IMR-90 (cell line): ENCODE results near the gene SLN. TPM values are rescaled to one million over a fixed set of nuclear protein-coding genes. Genes with fewer than 3 reads are reported as not detected.

Experiments
- ATAC-seq: fragments of 200-7000 bp; cut with Tn5 transposase; 2 replicates; pipeline ENCODE4 v1.9.1; 2020; ENCODE audit warnings: low read depth, mild to moderate bottlenecking, moderate library complexity
- BruUV-seq: library from RNA; stranded (reverse); fragments of 400-500 nt; replicated peaks from 2 replicates; lab custom pipeline; 2021; lab: Mats Ljungman, UMichigan
- CTCF ChIA-PET: fragments of 300-600 bp; formaldehyde crosslinking; extraction: SDS; loops from one replicate; lab custom pipeline; 2021; ENCODE audit warnings: antibody characterized with exemption; lab: Yijun Ruan, JAX
- POLR2A ChIA-PET: fragments of 300-600 bp; sonication (Branson Sonifier 250); formaldehyde crosslinking; loops from one replicate; lab custom pipeline; 2022; ENCODE audit warnings: antibody characterized with exemption; ENCODE audit not compliant: unreplicated experiment; lab: Charles Lee
- DNase-seq: peaks from one replicate; pipeline ENCODE4 v3.0.0; 2013
- H2AFZ ChIP-seq: replicated peaks from 2 replicates; pipeline ENCODE3; 2013; ENCODE audit warnings: low read length, mild to moderate bottlenecking; ENCODE audit not compliant: poor library complexity
- H2AK5ac ChIP-seq: 2 replicates; pipeline ENCODE4 v1.6.1; 2013; ENCODE audit warnings: low read depth, low read length, inconsistent platforms
- H2AK9ac ChIP-seq: replicated peaks from 2 replicates; pipeline ENCODE3; 2013; ENCODE audit warnings: mild to moderate bottlenecking, low read depth, low read length, moderate library complexity; ENCODE audit not compliant: poor library complexity
- H2BK120ac ChIP-seq: 2 replicates; pipeline ENCODE4 v1.6.1; 2013; ENCODE audit warnings: low read depth, low read length, inconsistent platforms
- H2BK15ac ChIP-seq: 3 replicates; pipeline ENCODE4 v1.6.1; 2013; ENCODE audit warnings: low read depth, low read length, inconsistent platforms
- H2BK20ac ChIP-seq: 2 replicates; pipeline ENCODE4 v1.6.1; 2013; ENCODE audit warnings: low read depth, mild to moderate bottlenecking, inconsistent platforms, low read length, moderate library complexity
- H2BK5ac ChIP-seq: 2 replicates; pipeline ENCODE4 v1.6.1; 2013; ENCODE audit warnings: mild to moderate bottlenecking, low read depth, low read length, inconsistent platforms; ENCODE audit not compliant: poor library complexity, severe bottlenecking
- H3K14ac ChIP-seq: replicated peaks from 2 replicates; pipeline ENCODE4 v1.6.1; 2013; ENCODE audit warnings: low read depth, low read length, inconsistent platforms
- H3K18ac ChIP-seq: 2 replicates; pipeline ENCODE4 v1.6.1; 2013; ENCODE audit warnings: low read depth, low read length, control low read depth
- H3K23ac ChIP-seq: 2 replicates; pipeline ENCODE4 v1.6.1; 2013; ENCODE audit warnings: low read depth, low read length, inconsistent platforms
- H3K27ac ChIP-seq: 2 replicates; pipeline ENCODE4 v1.5.1; 2013; ENCODE audit warnings: mild to moderate bottlenecking, control low read depth, low read length; ENCODE audit not compliant: insufficient read depth
- H3K27me3 ChIP-seq: 2 replicates; pipeline ENCODE4 v1.6.1; 2013; ENCODE audit warnings: low read length; ENCODE audit not compliant: control insufficient read depth, insufficient read depth
- H3K36me3 ChIP-seq: 2 replicates; pipeline ENCODE4 v1.6.1; 2013; ENCODE audit warnings: low read length, mixed read lengths; ENCODE audit not compliant: control insufficient read depth, insufficient read depth
- H3K4ac ChIP-seq: 2 replicates; pipeline ENCODE4 v1.6.1; 2013; ENCODE audit warnings: low read depth, low read length, inconsistent platforms
- H3K4me1 ChIP-seq: 2 replicates; pipeline ENCODE4 v1.6.1; 2013; ENCODE audit warnings: low read length, mixed read lengths; ENCODE audit not compliant: control insufficient read depth, insufficient read depth
- H3K4me2 ChIP-seq: 2 replicates; pipeline ENCODE4 v1.6.1; 2013; ENCODE audit warnings: low read depth, mild to moderate bottlenecking, control low read depth, low read length, moderate library complexity
- H3K4me3 ChIP-seq: 2 replicates; pipeline ENCODE4 v1.5.1; 2013; ENCODE audit warnings: low read depth, mild to moderate bottlenecking, control low read depth, low read length, moderate library complexity; ENCODE audit not compliant: insufficient read depth
- H3K56ac ChIP-seq: 2 replicates; pipeline ENCODE4 v1.6.1; 2013; ENCODE audit warnings: low read length, inconsistent platforms; ENCODE audit not compliant: insufficient read depth; ENCODE audit errors: extremely low read depth
- H3K79me1 ChIP-seq, 2 experiments: 2 replicates each; pipeline ENCODE4 v1.6.1; 2013; ENCODE audit warnings: low read length in 2 of 2, inconsistent platforms in 1 of 2, low read depth in 1 of 2
- H3K9ac ChIP-seq: 2 replicates; pipeline ENCODE4 v1.6.1; 2013; ENCODE audit warnings: low read depth, low read length, control low read depth
- H3K9me1 ChIP-seq: 2 replicates; pipeline ENCODE4 v1.6.1; 2013; ENCODE audit warnings: low read length, inconsistent platforms; ENCODE audit not compliant: insufficient read depth
- H3K9me3 ChIP-seq: 2 replicates; pipeline ENCODE4 v1.6.1; 2013; ENCODE audit warnings: low read length; ENCODE audit not compliant: control insufficient read depth, insufficient read depth
- H4K20me1 ChIP-seq: 2 replicates; pipeline ENCODE4 v1.6.1; 2013; ENCODE audit warnings: low read length, inconsistent platforms; ENCODE audit not compliant: insufficient read depth
- H4K5ac ChIP-seq: 2 replicates; pipeline ENCODE4 v1.6.1; 2013; ENCODE audit warnings: mild to moderate bottlenecking, low read depth, low read length, control low read depth
- H4K8ac ChIP-seq, 2 experiments: 2 replicates each; pipeline ENCODE4 v1.6.1; 2013; ENCODE audit warnings: low read depth in 2 of 2, low read length in 2 of 2, control low read depth in 1 of 2, inconsistent platforms in 1 of 2
- H4K91ac ChIP-seq: 2 replicates; pipeline ENCODE4 v1.6.1; 2013; ENCODE audit warnings: low read depth, low read length, inconsistent platforms; ENCODE audit not compliant: insufficient read depth
- MAFK ChIP-seq: IDR thresholded peaks from 2 replicates; pipeline ENCODE4 v1.6.1; 2012; ENCODE audit warnings: low read depth, low read length, improper control_type of control experiment
- MXI1 ChIP-seq: IDR thresholded peaks from 2 replicates; pipeline ENCODE4 v1.6.1; 2012; ENCODE audit warnings: low read depth, mild to moderate bottlenecking, low read length, moderate library complexity, borderline replicate concordance
- NFE2L2 ChIP-seq: fragments of 150-350 bp; IDR thresholded peaks from 2 replicates; pipeline ENCODE4 v1.6.1; 2016; ENCODE audit warnings: low read depth, mild to moderate bottlenecking, low read length
- SMC3 ChIP-seq: fragments of 150-350 bp; IDR thresholded peaks from 2 replicates; pipeline ENCODE4 v1.6.1; 2016; ENCODE audit warnings: low read depth, mild to moderate bottlenecking, antibody characterized with exemption, low read length, moderate library complexity
- WGBS, 2 experiments: methylation state at CpG; one replicate each; pipeline versions ENCODE4 v1.1.5 to v1.1.7; 2013; ENCODE audit warnings: missing lambda C conversion rate in 2 of 2; ENCODE audit not compliant: insufficient read length in 1 of 2; ENCODE audit errors: extremely low coverage in 2 of 2; 5-methylcytosine and 5-hydroxymethylcytosine counted together
- dilution Hi-C: fragments of 300-500 bp; cut with HindIII; formaldehyde crosslinking; loops from one replicate; pipeline ENCODE4 v1.14.3; 2018; ENCODE audit warnings: low sequenced_read_pairs; ENCODE audit not compliant: unreplicated experiment
- in situ Hi-C: fragments of 300-500 bp; cut with MboI; formaldehyde crosslinking; loops from 3 replicates; pipeline ENCODE4 v1.14.3; 2019; ENCODE audit warnings: low sequenced_read_pairs, inconsistent platforms, mixed read lengths
- intact Hi-C: fragments of 100-400 bp; cut with micrococcal nuclease; formaldehyde crosslinking; loops from 2 replicates; pipeline ENCODE4 v1.10.0; 2022
- polyA plus RNA-seq, 3 experiments: library from polyadenylated mRNA; depleted of rRNA; stranded (reverse); fragments of >200 nt; gene quantifications; 2 replicates each; pipeline ENCODE4 v1.2.3, GENCODE V29; 2012; ENCODE audit warnings: low replicate concordance in 1 of 3
- total RNA-seq: library from RNA; depleted of rRNA; stranded (reverse); fragments of >200 nt; gene quantifications from 2 replicates; pipeline ENCODE4 v1.2.3, GENCODE V29; 2012
- TF ChIP-seq, protein P1 (sequence below): conservative IDR thresholded peaks from 2 replicates; pipeline ENCODE4 v1.5.1; 2012; ENCODE audit warnings: mild to moderate bottlenecking, low read depth, low read length, improper control_type of control experiment

SLN gene
- total and polyA plus RNA-seq, 2 of the 4 experiments (the other 2 are of a cell fraction) = not detected

DNA sequence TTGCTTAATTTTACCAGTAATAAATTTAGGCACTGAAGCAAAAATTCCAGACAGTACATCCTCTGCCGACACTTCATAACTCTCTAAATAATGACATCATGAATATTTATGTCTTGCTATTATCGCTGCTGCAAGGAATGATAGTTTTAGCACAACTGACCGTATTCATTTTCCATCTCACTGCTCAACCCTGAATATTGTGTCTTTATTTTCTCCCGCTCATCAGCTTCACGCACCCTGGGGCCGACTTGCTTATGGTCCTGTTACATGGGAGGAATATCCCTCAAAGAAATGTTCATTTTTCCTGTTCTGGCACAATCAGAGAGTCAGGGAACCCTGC is 33.3 kb downstream of the SLN start:
- Histone ChIP-seq H4K91ac (no peak overlapping the region), H2BK20ac (no peak overlapping the region), H3K4me3 (no peak overlapping the region), H2BK5ac (no peak overlapping the region), H2AK9ac (no peak overlapping the region), H4K5ac (no peak overlapping the region), H3K27ac (no peak overlapping the region), H3K36me3 (no peaks in the 10 kb centered on the region), H3K56ac (no peak overlapping the region), H3K23ac (no peak overlapping the region), H4K20me1 (no peaks in the 10 kb centered on the region), H3K14ac (no peak overlapping the region), H2BK120ac (no peak overlapping the region), H3K79me1 (no peaks in the 10 kb centered on the region), H2BK15ac (no peak overlapping the region), H3K4me2 (no peak overlapping the region), H3K4me1 (no peaks in the 10 kb centered on the region), H3K18ac (no peak overlapping the region), H3K9me3 (no peaks in the 10 kb centered on the region), H3K4ac (no peak overlapping the region), H4K8ac (no peak overlapping the region), H2AK5ac (no peak overlapping the region), H3K9me1 (no peaks in the 10 kb centered on the region), H3K27me3 (peaks cover 14% of the 10 kb centered on the region), H2AFZ (no peak overlapping the region), H3K9ac (no peak overlapping the region)
- DNase-seq = no peak
- intact Hi-C loops = no loop called here
- dilution Hi-C loops = no loop called here
- no CpG with 5 or more reads among the region's 6 CpGs for WGBS, 2 experiments
- no peak for ATAC-seq
- ChIA-PET POLR2A (no interaction called here), CTCF (no interaction called here)
- BruUV-seq = no TSS peak
- in situ Hi-C loops = no loop called here
- TF ChIP-seq SMC3 (no peak), NFE2L2 (no peak), MAFK (no peak), MXI1 (no peak)
- TF ChIP-seq, protein P1, sequence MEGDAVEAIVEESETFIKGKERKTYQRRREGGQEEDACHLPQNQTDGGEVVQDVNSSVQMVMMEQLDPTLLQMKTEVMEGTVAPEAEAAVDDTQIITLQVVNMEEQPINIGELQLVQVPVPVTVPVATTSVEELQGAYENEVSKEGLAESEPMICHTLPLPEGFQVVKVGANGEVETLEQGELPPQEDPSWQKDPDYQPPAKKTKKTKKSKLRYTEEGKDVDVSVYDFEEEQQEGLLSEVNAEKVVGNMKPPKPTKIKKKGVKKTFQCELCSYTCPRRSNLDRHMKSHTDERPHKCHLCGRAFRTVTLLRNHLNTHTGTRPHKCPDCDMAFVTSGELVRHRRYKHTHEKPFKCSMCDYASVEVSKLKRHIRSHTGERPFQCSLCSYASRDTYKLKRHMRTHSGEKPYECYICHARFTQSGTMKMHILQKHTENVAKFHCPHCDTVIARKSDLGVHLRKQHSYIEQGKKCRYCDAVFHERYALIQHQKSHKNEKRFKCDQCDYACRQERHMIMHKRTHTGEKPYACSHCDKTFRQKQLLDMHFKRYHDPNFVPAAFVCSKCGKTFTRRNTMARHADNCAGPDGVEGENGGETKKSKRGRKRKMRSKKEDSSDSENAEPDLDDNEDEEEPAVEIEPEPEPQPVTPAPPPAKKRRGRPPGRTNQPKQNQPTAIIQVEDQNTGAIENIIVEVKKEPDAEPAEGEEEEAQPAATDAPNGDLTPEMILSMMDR = no peak
